HG02973 (cell line): ENCODE measurements around the gene ADAMTS13.

Experiments used
- ATAC-seq: cut with Tn5 transposase; IDR thresholded peaks from one replicate; pipeline ENCODE4 v1.9.1; 2021; ENCODE audit warnings: moderate library complexity; ENCODE audit not compliant: unreplicated experiment

Gene ADAMTS13

GRCh38 chr9:133452562-133452961 is 30.4 kb downstream of the ADAMTS13 start:
- no peak for ATAC-seq

DNA sequence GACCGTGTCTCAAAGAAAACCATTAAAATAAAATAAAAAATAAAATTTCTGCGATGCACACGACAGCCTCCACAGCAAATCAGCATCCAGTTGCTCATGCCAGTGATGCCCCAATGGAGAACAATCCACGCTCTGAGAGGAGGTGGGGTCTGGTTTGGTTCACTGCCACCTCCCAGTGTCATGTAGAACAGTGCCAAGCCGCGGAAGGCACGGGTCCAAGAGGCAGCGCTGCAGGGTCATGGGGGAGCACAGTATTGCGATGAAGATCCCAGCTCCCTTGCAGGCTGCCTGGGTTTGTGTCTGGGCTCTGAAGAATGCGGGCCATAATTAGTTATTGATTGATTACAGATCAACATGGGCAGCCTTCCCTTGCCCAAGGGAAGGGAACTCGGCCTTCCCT is 31.5 kb downstream of the ADAMTS13 start:
- ATAC-seq: no peak

- ATAC-seq: no peak
Measured at GRCh38 chr9:133454325-133454724, 32.2 kb downstream of the ADAMTS13 start.

GRCh38 chr9:133454943-133455673 is 32.9 kb downstream of the ADAMTS13 start:
- ATAC-seq: no peak

DNA sequence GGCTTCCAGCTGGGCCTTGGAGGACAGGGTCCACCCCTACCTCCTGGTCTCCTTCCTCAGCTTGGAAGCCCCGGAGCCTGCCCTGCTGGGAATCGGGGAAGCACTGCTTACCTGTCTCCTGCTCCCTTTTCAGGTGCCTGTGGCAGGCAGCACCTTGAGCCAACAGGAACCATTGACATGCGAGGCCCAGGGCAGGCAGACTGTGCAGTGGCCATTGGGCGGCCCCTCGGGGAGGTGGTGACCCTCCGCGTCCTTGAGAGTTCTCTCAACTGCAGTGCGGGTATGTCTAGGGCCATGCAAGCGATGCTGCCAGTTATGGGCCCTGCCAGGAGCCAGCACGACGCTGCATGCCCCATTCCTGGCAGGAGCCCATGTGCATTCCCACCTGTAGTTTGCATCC is 33.8 kb downstream of the ADAMTS13 start:
- ATAC-seq: no peak

- ATAC-seq: no peak
Measured at GRCh38 chr9:133456409-133456808, 34.2 kb downstream of the ADAMTS13 start.

- ATAC-seq: no peak
Measured at GRCh38 chr9:133457233-133457632, 35.1 kb downstream of the ADAMTS13 start.

DNA sequence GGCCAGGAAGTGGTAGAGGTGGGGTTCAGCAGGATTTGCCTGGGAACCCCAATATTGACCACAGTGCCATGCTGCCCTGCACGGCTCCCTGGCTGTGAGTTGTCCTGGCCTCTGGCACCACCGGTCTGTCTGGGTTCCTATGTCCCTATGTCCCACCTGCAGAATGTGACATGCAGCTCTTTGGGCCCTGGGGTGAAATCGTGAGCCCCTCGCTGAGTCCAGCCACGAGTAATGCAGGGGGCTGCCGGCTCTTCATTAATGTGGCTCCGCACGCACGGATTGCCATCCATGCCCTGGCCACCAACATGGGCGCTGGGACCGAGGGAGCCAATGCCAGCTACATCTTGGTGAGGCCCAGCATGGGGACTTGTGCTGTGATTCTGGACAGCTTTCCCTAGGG is 35.6 kb downstream of the ADAMTS13 start:
- ATAC-seq: no peak

DNA sequence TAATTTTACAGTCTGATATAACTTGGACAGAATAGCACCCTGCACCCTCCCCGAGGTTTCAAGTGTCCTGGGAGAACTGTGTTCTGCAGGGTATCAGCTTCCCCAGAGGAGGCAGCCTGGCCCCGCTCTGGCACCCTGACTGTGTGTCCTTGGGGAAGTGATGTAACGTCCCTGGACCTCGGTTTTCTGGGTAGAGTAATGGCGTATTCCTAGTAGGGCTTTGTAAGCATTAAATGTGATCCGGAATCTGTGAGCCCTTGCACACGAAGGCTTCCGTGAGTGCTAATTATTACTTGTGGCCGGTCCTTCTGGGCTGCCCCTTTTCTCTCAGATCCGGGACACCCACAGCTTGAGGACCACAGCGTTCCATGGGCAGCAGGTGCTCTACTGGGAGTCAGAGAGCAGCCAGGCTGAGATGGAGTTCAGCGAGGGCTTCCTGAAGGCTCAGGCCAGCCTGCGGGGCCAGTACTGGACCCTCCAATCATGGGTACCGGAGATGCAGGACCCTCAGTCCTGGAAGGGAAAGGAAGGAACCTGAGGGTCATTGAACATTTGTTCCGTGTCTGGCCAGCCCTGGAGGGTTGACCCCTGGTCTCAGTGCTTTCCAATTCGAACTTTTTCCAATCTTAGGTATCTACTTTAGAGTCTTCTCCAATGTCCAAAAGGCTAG is 36.6 kb downstream of the ADAMTS13 start:
- ATAC-seq: no peak

GRCh38 chr9:133459476-133460404 is 37.6 kb downstream of the ADAMTS13 start, which contains the start of gene CACFD1:
TSS of gene CACFD1 (plus strand) at chr9:133459978. CDS start at chr9:133460067, 89 bp downstream.
- peak; percentile 62 for ATAC-seq

GRCh38 chr9:133460405-133461175 is 38.4 kb downstream of the ADAMTS13 start:
- peak; percentile 21 for ATAC-seq

- no peak for ATAC-seq
Measured at GRCh38 chr9:133461975-133462374, 39.8 kb downstream of the ADAMTS13 start.

GRCh38 chr9:133463234-133463863 is 41.2 kb downstream of the ADAMTS13 start:
- no peak for ATAC-seq

DNA sequence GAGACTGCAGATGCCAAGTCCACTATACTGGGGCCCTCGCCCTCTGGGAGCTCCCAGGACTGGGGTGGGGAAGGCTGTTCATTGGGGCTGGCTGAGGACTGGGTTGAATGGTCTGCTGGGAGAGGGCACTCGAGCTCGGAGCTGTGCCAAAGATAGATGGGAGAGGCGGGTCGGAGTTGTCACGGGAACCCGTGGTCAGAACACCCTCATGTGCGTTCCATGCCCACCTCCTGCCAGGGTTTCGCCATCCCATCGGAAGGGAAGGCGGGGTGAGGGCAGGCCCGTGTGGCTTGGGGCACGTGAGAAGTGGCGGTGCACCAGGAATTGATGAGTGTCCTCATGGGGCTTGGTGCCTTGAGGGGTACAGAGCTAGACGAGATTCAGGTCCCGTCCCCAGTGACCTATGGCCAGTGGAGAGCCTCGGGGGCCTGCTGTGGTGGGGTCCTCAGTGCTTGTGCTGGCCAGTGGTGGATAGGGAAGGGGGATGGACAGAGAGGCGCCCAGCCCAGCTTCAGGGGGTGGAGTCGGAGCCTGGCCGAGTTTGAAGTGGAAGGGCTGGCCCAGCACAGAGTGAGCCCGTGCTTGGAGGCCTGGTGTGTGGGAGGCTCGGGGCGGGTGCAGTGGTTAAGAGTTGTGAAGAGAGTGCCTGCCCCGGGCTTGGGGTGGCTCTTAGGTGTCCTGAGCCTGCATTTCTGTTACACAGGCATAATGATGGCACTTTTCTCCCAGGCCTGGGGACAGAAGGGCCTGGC is 41.9 kb downstream of the ADAMTS13 start:
- no peak for ATAC-seq

GRCh38 chr9:133464638-133465037 is 42.5 kb downstream of the ADAMTS13 start:
- ATAC-seq: no peak

- ATAC-seq: no peak
Measured at GRCh38 chr9:133465984-133466383, 43.8 kb downstream of the ADAMTS13 start.

- ATAC-seq: no peak
Measured at GRCh38 chr9:133467101-133467500, 44.9 kb downstream of the ADAMTS13 start.

- ATAC-seq: no peak
Measured at GRCh38 chr9:133468374-133468773, 46.2 kb downstream of the ADAMTS13 start.

GRCh38 chr9:133468777-133469421 is 46.7 kb downstream of the ADAMTS13 start:
- no peak for ATAC-seq
